Endothelial cell of umbilical vein (primary cell): Measurements from ENCODE around the gene SLC5A1. TPM values are rescaled to one million over a fixed set of nuclear protein-coding genes. Genes with fewer than 3 reads are reported as not detected.

Source experiments
- BruUV-seq: library from RNA; stranded (reverse); fragments of 400-500 nt; replicated peaks from 2 replicates; lab custom pipeline; 2021; lab: Mats Ljungman, UMichigan
- CTCF ChIA-PET: fragments of 300-600, 350-600 bp; sonication (Branson Sonifier 250); formaldehyde crosslinking; loops from one replicate; lab custom pipeline; 2021; ENCODE audit warnings: antibody characterized with exemption, inconsistent platforms; lab: Charles Lee
- POLR2A ChIA-PET: fragments of 300-600, 350-600 bp; sonication (Branson Sonifier 250); formaldehyde crosslinking; loops from one replicate; lab custom pipeline; 2021; ENCODE audit warnings: antibody characterized with exemption, inconsistent platforms; lab: Charles Lee
- DNase-seq: peaks from one replicate; pipeline ENCODE4 v3.0.0-alpha.2; 2011; ENCODE audit warnings: low read depth, low spot score
- FAIRE-seq: peaks from 2 replicates; lab custom pipeline; 2011; peaks lifted over from hg19 to GRCh38; lab: Jason Lieb, UNC
- H2AFZ ChIP-seq: 2 replicates; pipeline ENCODE4 v1.6.0; 2012; ENCODE audit warnings: low read depth, low read length, control low read depth, inconsistent platforms
- H3K27ac ChIP-seq: 2 replicates; pipeline ENCODE4 v1.5.1; 2011; ENCODE audit warnings: low read depth, mild to moderate bottlenecking, control low read depth, low read length, moderate library complexity; ENCODE audit not compliant: insufficient read depth
- H3K27me3 ChIP-seq, 2 experiments: 2 replicates each; pipeline versions ENCODE4 v1.6.0 to v1.6.1; 2011; ENCODE audit warnings: low read length in 2 of 2, mixed read lengths in 1 of 2; ENCODE audit not compliant: control insufficient read depth in 2 of 2, insufficient read depth in 2 of 2
- H3K36me3 ChIP-seq, 2 experiments: 2 replicates in 1 of 2; 3 replicates in 1 of 2; pipeline ENCODE4 v1.5.1; 2011; ENCODE audit warnings: low read length in 2 of 2, mild to moderate bottlenecking in 1 of 2, moderate library complexity in 1 of 2; ENCODE audit not compliant: control insufficient read depth in 2 of 2, insufficient read depth in 2 of 2; ENCODE audit errors: extremely low read depth in 1 of 2
- H3K4me1 ChIP-seq: 3 replicates; pipeline ENCODE4 v1.5.1; 2011; ENCODE audit warnings: mild to moderate bottlenecking, low read length; ENCODE audit not compliant: control insufficient read depth, insufficient read depth; ENCODE audit errors: extremely low read depth
- H3K4me2 ChIP-seq: 2 replicates; pipeline ENCODE4 v1.6.1; 2011; ENCODE audit warnings: low read length, control low read depth, mixed read lengths; ENCODE audit not compliant: insufficient read depth
- H3K4me3 ChIP-seq, 3 experiments: fragments of 200-600 bp in 1 of 3; sonication (generic), shearing (Covaris generic) in 1 of 3; replicated peaks in 1 of 3; 2 replicates each; pipeline ENCODE4 v1.5.1; 2011 to 2016; ENCODE audit warnings: control low read depth in 3 of 3, low read length in 3 of 3, mild to moderate bottlenecking in 2 of 3, inconsistent platforms in 1 of 3, low read depth in 1 of 3, moderate library complexity in 1 of 3; ENCODE audit not compliant: insufficient read depth in 1 of 3
- H3K79me2 ChIP-seq: 2 replicates; pipeline ENCODE4 v1.6.0; 2012; ENCODE audit warnings: low read length, inconsistent platforms; ENCODE audit not compliant: control insufficient read depth, insufficient read depth
- H3K9ac ChIP-seq: replicated peaks from 2 replicates; pipeline ENCODE3; 2011; ENCODE audit warnings: low read length, control low read depth; ENCODE audit not compliant: insufficient read depth; ENCODE audit errors: extremely low read depth
- H3K9me1 ChIP-seq: replicated peaks from 3 replicates; pipeline ENCODE4 v1.6.0; 2011; ENCODE audit warnings: mild to moderate bottlenecking, low read length; ENCODE audit not compliant: control insufficient read depth, insufficient read depth; ENCODE audit errors: extremely low read depth
- H3K9me3 ChIP-seq: replicated peaks from 2 replicates; pipeline ENCODE4 v1.5.1; 2012; ENCODE audit warnings: low read length, inconsistent platforms; ENCODE audit not compliant: control insufficient read depth, insufficient read depth
- H4K20me1 ChIP-seq: replicated peaks from 2 replicates; pipeline ENCODE3; 2011; ENCODE audit warnings: mild to moderate bottlenecking, low read length; ENCODE audit not compliant: control insufficient read depth, insufficient read depth; ENCODE audit errors: extremely low read depth
- EZH2 ChIP-seq: IDR thresholded peaks from 2 replicates; pipeline ENCODE4 v1.6.1; 2012; ENCODE audit warnings: borderline replicate concordance, low read depth, mild to moderate bottlenecking, moderate library complexity, low read length, inconsistent platforms; ENCODE audit not compliant: severe bottlenecking
- FOS ChIP-seq: IDR thresholded peaks from 2 replicates; pipeline ENCODE4 v1.6.1; 2011; ENCODE audit warnings: mild to moderate bottlenecking, low read length, moderate library complexity, borderline replicate concordance; ENCODE audit not compliant: insufficient read depth
- GATA2 ChIP-seq: IDR thresholded peaks from 2 replicates; pipeline ENCODE4 v1.7.0; 2011; ENCODE audit warnings: low read depth, mild to moderate bottlenecking, moderate library complexity, mixed read lengths, low read length; ENCODE audit not compliant: insufficient read length, insufficient read depth
- JUN ChIP-seq: IDR thresholded peaks from 2 replicates; pipeline ENCODE4 v1.6.1; 2011; ENCODE audit warnings: borderline replicate concordance, low read depth; ENCODE audit not compliant: insufficient read length, insufficient read depth
- MYC ChIP-seq: IDR thresholded peaks from one replicate; pipeline ENCODE4 v1.6.1; 2011; ENCODE audit warnings: mild to moderate bottlenecking, low read depth, low read length
- POLR2A ChIP-seq: IDR thresholded peaks from 2 replicates; pipeline ENCODE4 v1.6.1; 2012; ENCODE audit warnings: low read depth, mild to moderate bottlenecking, control low read depth, low read length
- POLR2AphosphoS5 ChIP-seq: IDR thresholded peaks from 2 replicates; pipeline ENCODE4 v1.6.1; 2012; ENCODE audit warnings: low read depth, mild to moderate bottlenecking, control low read depth, low read length, moderate library complexity; ENCODE audit not compliant: insufficient read depth
- dilution Hi-C: fragments of 300-500 bp; cut with MboI; formaldehyde crosslinking; loops from one replicate; pipeline ENCODE4 v1.15.0; 2019; ENCODE audit warnings: low sequenced_read_pairs; ENCODE audit not compliant: extremely low pct_ligation_motif_present
- intact Hi-C: fragments of 100-400 bp; cut with micrococcal nuclease; formaldehyde crosslinking; loops from one replicate; pipeline ENCODE4 v1.10.0; 2022
- polyA plus RNA-seq, 4 experiments: library from polyadenylated mRNA; depleted of rRNA in 3 of 4; stranded (reverse) in 3 of 4; unstranded in 1 of 4; fragments of >200 nt; gene quantifications; 2 replicates each; pipeline versions ENCODE4 v1.2.1 to v1.2.3, GENCODE V29; 2011 to 2012; ENCODE audit warnings: missing spikeins in 1 of 4
- total RNA-seq: library from RNA; stranded (reverse); gene quantifications from 2 replicates; pipeline ENCODE4 v1.2.3, GENCODE V29; 2021
- TF ChIP-seq, protein P1 (sequence below), 2 donors: IDR thresholded peaks; 1 replicate in 1 of 2; 2 replicates in 1 of 2; pipeline ENCODE4 v1.5.1; 2011; ENCODE audit warnings: low read length in 2 of 2, mild to moderate bottlenecking in 2 of 2, moderate library complexity in 2 of 2, control low read depth in 1 of 2, inconsistent platforms in 1 of 2, low read depth in 1 of 2; ENCODE audit not compliant: insufficient read depth in 1 of 2; ENCODE audit errors: extremely low read depth in 1 of 2
- TF ChIP-seq, protein P2 (sequence below): IDR thresholded peaks from 2 replicates; pipeline ENCODE4 v1.6.1; 2011; ENCODE audit not compliant: insufficient read depth, insufficient read length

Gene SLC5A1
- total and polyA plus RNA-seq, 2 donors (not counting 3 experiments of a cell fraction or from before 2014, with no cell fraction given): not detected

- H3K4me3 ChIP-seq: no peak overlapping the region
- H3K27me3 ChIP-seq: peaks cover 0 to 5% of the 10 kb centered on the region in 2 experiments
- H2AFZ ChIP-seq: no peak overlapping the region
- BruUV-seq: no TSS peak
- FAIRE-seq (no peak), DNase-seq (no peak)
- no peaks in the 10 kb centered on the region for H3K36me3 ChIP-seq
- no peaks in the 10 kb centered on the region for H3K4me1 ChIP-seq
- no peak overlapping the region for H3K9ac ChIP-seq
- no peaks in the 10 kb centered on the region for H3K79me2 ChIP-seq
- H3K9me1 ChIP-seq: no peaks in the 10 kb centered on the region
- TF ChIP-seq FOS: no peak
- TF ChIP-seq MYC: no peak
- TF ChIP-seq, protein P1, sequence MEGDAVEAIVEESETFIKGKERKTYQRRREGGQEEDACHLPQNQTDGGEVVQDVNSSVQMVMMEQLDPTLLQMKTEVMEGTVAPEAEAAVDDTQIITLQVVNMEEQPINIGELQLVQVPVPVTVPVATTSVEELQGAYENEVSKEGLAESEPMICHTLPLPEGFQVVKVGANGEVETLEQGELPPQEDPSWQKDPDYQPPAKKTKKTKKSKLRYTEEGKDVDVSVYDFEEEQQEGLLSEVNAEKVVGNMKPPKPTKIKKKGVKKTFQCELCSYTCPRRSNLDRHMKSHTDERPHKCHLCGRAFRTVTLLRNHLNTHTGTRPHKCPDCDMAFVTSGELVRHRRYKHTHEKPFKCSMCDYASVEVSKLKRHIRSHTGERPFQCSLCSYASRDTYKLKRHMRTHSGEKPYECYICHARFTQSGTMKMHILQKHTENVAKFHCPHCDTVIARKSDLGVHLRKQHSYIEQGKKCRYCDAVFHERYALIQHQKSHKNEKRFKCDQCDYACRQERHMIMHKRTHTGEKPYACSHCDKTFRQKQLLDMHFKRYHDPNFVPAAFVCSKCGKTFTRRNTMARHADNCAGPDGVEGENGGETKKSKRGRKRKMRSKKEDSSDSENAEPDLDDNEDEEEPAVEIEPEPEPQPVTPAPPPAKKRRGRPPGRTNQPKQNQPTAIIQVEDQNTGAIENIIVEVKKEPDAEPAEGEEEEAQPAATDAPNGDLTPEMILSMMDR (IDR thresholded peaks at IDR 0.05; ENCODE audit: extremely low read depth in 1 of 2, insufficient read depth in 1 of 2, low read depth in 1 of 2, low read length in 2 of 2): peak in 1 of 2 donors; percentile 9
- no peak for TF ChIP-seq POLR2A
- TF ChIP-seq POLR2AphosphoS5: no peak
- dilution Hi-C loops: no loop called here
- H4K20me1 ChIP-seq: no peaks in the 10 kb centered on the region
- no peak overlapping the region for H3K27ac ChIP-seq
- no peaks in the 10 kb centered on the region for H3K9me3 ChIP-seq
- ChIA-PET POLR2A (no interaction called here), CTCF (interaction anchor here (0.6 to 1.5 kb wide), 5 partner anchors 12 to 329 kb away, joined by 3 to 5 read pairs (median 4); no protein-coding TSS in a partner anchor)
- no peak overlapping the region for H3K4me2 ChIP-seq
- intact Hi-C loops: no loop called here
Measured at GRCh38 chr22:31995046-31995445, 48.0 kb upstream of the SLC5A1 start.

DNA sequence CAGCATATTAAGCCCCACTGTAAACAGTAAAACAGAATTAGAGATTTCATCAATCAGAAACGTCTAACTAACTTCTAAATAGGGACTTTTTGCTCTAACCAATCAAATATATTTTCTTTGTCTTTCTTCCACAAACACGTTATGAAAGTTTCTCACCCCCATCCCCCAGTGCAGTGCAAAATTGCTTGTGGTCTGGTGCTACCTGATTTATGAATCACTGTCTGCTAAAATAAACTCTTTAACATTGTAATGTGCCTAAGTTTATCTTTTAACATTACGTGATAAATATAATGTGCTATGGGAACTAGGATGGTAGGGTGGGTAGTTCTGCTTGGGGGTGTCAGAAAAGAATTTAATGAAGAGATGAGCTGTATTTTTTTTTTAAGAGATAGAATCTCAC, 47.3 kb upstream of the SLC5A1 start:
- Histone ChIP-seq H3K27me3 (peaks cover 0 to 4% of the 10 kb centered on the region in 2 experiments), H3K9me1 (no peaks in the 10 kb centered on the region), H3K9me3 (no peaks in the 10 kb centered on the region), H3K27ac (no peak overlapping the region), H3K9ac (no peak overlapping the region), H3K4me1 (no peaks in the 10 kb centered on the region), H3K4me2 (no peak overlapping the region), H3K4me3 (no peak overlapping the region), H4K20me1 (no peaks in the 10 kb centered on the region), H2AFZ (no peak overlapping the region), H3K79me2 (no peaks in the 10 kb centered on the region), H3K36me3 (no peaks in the 10 kb centered on the region)
- TF ChIP-seq, protein P2, sequence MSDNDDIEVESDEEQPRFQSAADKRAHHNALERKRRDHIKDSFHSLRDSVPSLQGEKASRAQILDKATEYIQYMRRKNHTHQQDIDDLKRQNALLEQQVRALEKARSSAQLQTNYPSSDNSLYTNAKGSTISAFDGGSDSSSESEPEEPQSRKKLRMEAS: no peak
- TF ChIP-seq POLR2A (no peak), MYC (no peak), EZH2 (no peak), JUN (no peak), FOS (no peak), POLR2AphosphoS5 (no peak), GATA2 (no peak)
- TF ChIP-seq, protein P1 (IDR thresholded peaks at IDR 0.05; ENCODE audit: extremely low read depth in 1 of 2, insufficient read depth in 1 of 2, low read depth in 1 of 2, low read length in 2 of 2): no peak
- dilution Hi-C loops: no loop called here
- intact Hi-C loops: no loop called here
- FAIRE-seq: no peak
- no TSS peak for BruUV-seq
- DNase-seq: no peak
- ChIA-PET POLR2A (no interaction called here), CTCF (interaction anchor here (0.7 to 1.7 kb wide), 3 partner anchors 17 to 330 kb away, joined by 3 to 5 read pairs (median 5); no protein-coding TSS in a partner anchor)
